T-helper 1 cell treated with Interleukin-12 subunit alpha and Interleukin-12 subunit beta and Interleukin-4 antibody, amounts not matched to agents 30 μg/mL and 1 μg/mL, for 36 hours (primary cell): ENCODE measurements around the gene ADAMTS17.
A peak's percentile ranks its signal among the peaks of the same experiment; 100 is the strongest.

Experiments used
- H3K27ac Mint-ChIP-seq: one replicate; pipeline ENCODE4 v1.8.0; 2021; ENCODE audit warnings: mild to moderate bottlenecking, mixed read lengths
- H3K27me3 Mint-ChIP-seq: one replicate; pipeline ENCODE4 v1.8.0; 2021; ENCODE audit warnings: low read depth, mixed read lengths
- H3K36me3 Mint-ChIP-seq: one replicate; pipeline ENCODE4 v1.8.0; 2021; ENCODE audit warnings: low read depth, mixed read lengths
- H3K4me1 Mint-ChIP-seq: one replicate; pipeline ENCODE4 v1.8.0; 2021; ENCODE audit warnings: low read depth, mixed read lengths
- H3K4me3 Mint-ChIP-seq: one replicate; pipeline ENCODE4 v1.8.0; 2021; ENCODE audit warnings: mild to moderate bottlenecking, moderate library complexity, mixed read lengths
- H3K9me3 Mint-ChIP-seq: one replicate; pipeline ENCODE4 v1.8.0; 2021; ENCODE audit warnings: mixed read lengths

ADAMTS17 gene

DNA sequence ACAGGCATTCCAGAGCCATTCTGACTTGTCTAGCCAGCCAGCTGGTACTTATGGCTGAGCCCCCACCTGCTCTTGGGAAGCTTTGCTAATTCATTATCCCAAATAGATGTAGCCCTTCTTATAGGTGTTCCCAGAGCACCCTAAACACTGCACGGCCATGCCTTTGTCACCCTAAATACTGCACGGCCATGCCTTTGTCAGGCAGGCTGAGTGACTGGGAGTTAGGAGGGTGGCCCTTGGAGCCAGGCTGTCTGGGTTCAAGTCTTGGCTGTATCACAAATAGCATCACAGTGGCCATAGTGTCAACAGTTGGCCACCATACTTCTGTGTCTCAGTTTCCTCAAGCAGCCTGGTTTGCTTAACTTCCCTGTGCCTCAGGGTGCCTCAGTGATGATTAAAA, 292.3 kb downstream of the ADAMTS17 start:
- Mint-ChIP-seq H3K4me1 (no peaks in the 10 kb centered on the region), H3K27me3 (no peaks in the 10 kb centered on the region), H3K9me3 (peaks cover 4% of the 10 kb centered on the region)

DNA sequence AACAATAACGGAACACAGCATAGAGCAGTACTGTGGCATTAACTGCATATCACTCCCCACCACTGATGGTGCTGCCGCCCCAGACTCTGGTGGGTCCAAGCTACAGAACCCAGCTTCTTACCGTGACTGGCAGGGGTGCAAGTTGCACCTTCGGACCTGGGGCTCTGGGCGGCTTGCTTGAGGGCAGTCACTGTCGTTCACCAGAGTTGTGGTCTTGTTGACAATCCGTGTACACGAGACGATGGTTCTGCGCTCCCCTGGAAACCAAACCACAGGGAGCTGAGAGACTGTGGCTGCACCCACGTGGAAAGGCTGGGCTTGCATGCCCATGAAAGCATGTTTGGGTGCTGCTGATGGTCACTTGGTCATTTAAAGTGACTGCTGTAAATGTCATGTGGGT, 293.0 kb downstream of the ADAMTS17 start:
- H3K36me3 Mint-ChIP-seq = no peaks in the 10 kb centered on the region
- no peak overlapping the region for H3K27ac Mint-ChIP-seq
- H3K9me3 Mint-ChIP-seq = peaks cover 4% of the 10 kb centered on the region
- H3K4me1 Mint-ChIP-seq = peaks cover 4% of the 10 kb centered on the region
- no peak overlapping the region for H3K4me3 Mint-ChIP-seq
- no peaks in the 10 kb centered on the region for H3K27me3 Mint-ChIP-seq

More for the DNA sequence above, 292.3 kb downstream of the ADAMTS17 start:
- H3K36me3 Mint-ChIP-seq = no peaks in the 10 kb centered on the region
- no peak overlapping the region for H3K27ac Mint-ChIP-seq
- no peak overlapping the region for H3K4me3 Mint-ChIP-seq

DNA sequence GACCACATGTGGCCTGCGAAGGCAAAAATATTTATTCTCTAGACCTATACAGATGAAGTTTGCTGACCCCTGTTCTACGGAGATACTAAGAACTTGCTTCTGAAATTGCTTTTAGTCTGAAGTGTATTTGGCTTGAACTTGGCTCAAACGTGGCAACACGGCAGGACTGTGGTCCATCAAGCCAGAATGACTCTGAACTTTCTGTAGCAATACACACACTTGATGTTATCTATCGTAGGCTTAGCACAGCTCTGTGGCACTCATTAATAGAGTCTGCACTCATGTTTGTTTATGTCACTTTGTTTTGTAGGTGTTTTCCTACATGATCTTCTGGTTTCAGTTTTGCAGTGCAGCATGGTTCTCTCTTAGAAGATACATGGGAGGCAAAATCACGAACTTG, 298.1 kb downstream of the ADAMTS17 start:
- no peak overlapping the region for H3K27ac Mint-ChIP-seq
- H3K9me3 Mint-ChIP-seq = peaks cover 4% of the 10 kb centered on the region
- H3K36me3 Mint-ChIP-seq = no peaks in the 10 kb centered on the region
- H3K27me3 Mint-ChIP-seq = peaks cover 2% of the 10 kb centered on the region
- H3K4me1 Mint-ChIP-seq = peaks cover 13% of the 10 kb centered on the region
- no peak overlapping the region for H3K4me3 Mint-ChIP-seq

DNA sequence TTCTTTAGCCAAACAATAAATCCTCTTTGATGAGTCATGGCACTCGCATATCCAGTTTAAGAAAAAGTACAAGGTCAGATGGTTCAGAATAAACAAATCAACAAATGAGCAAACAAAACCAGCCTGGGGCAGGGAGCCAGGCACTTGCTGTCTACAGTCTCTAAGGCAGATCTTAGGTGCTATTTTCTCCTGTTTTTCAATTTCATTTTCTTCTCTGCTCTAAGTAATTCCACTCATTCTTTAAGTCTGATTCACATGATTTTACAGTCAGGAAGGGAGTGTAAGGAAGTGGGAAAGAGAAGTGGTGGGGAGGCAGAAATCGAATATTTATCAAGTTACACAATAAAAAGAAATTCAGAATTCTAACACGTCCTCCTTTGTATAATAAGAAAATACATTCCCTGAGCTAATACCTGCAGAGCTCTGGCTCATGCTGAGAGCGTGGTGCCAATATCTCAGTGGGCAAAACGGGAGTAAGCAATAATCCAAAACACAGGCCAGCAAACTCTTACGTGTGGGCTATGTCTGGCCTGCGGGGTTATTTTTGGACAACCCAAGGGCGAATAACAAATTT, 298.6 kb downstream of the ADAMTS17 start:
- H3K36me3 Mint-ChIP-seq = no peaks in the 10 kb centered on the region
- H3K4me1 Mint-ChIP-seq = peaks cover 13% of the 10 kb centered on the region
- peak overlapping the region; percentile 26 for H3K27ac Mint-ChIP-seq
- H3K9me3 Mint-ChIP-seq = peaks cover 4% of the 10 kb centered on the region
- H3K4me3 Mint-ChIP-seq = no peak overlapping the region
- peaks cover 2% of the 10 kb centered on the region for H3K27me3 Mint-ChIP-seq

DNA sequence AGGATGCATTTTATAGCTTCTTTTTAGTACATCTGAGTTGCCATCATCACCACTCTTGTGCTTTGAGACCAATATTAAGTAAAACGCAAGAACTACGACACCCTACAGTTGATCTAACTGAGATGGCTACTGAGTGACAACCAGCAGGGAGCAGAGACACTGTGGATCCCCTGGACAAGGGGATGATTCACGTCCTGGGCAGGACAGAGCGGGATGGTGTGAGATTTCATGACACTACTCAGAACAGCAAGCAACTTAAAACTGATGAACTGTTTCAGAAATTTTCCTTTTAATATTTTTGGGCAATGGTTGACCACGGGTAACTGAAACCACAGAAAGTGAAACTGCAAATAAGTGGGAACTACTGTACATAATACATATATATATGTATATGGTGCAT, 299.2 kb downstream of the ADAMTS17 start:
- H3K36me3 Mint-ChIP-seq = no peaks in the 10 kb centered on the region
- peaks cover 2% of the 10 kb centered on the region for H3K27me3 Mint-ChIP-seq
- H3K4me1 Mint-ChIP-seq = peaks cover 13% of the 10 kb centered on the region
- peaks cover 4% of the 10 kb centered on the region for H3K9me3 Mint-ChIP-seq
- H3K4me3 Mint-ChIP-seq = no peak overlapping the region
- H3K27ac Mint-ChIP-seq = no peak overlapping the region

DNA sequence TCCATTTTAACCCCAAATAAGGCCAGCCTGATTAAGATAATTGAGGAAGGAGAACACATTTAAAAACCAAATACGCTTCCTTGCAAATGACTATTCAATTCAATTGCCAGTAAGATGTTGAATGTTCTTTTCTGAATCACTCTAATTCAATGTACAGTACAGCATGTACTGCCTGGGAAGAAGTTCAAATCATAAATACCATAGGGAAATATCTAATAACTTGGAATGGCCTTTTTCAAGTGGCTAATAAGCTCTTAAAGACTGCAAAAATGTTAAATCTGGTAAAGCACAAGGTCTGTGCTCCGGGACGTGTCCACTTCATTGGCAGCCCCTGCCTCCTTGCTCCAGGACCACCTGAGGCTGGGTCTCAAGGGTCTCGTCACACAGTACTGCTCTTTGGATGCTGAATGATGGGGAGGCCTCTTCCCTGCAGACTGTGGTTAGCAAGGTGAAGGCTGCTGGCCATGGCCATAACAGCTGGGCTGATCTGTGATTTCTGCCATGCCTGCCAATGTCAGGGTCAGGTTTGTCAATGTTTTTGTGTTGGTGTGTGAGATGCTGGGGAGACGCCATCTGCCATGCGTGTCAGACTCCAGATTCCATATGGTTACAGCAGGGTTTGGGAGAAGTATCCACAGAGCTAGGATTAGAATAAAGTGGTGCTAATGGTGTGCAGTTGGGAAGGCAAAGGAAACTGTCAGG, 300.5 kb downstream of the ADAMTS17 start:
- peaks cover 2% of the 10 kb centered on the region for H3K27me3 Mint-ChIP-seq

DNA sequence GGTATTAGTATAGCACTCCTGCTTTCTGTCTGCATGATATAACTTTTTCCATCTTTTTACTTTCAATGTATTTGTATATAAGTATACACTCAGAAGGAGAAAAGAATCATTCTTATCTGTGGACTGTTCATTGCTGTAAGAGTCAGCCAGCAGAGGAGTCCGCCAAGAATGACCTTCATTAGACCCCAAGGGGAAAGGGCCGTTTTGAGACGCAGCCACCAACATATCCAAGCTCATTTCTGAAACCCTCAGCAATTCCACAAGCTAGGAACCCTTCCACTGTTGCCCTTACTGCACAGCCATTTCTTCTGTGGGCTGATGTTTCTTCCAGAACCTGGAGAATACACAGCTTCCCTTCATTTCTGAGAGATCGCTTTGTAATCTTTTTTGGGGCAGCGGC, 301.8 kb downstream of the ADAMTS17 start:
- Mint-ChIP-seq H3K36me3 (no peaks in the 10 kb centered on the region), H3K4me1 (peaks cover 13% of the 10 kb centered on the region), H3K27me3 (peaks cover 2% of the 10 kb centered on the region), H3K9me3 (no peaks in the 10 kb centered on the region), H3K27ac (no peak overlapping the region), H3K4me3 (no peak overlapping the region)

More for the DNA sequence above, 300.5 kb downstream of the ADAMTS17 start:
- Mint-ChIP-seq H3K27ac (no peak overlapping the region), H3K9me3 (no peaks in the 10 kb centered on the region), H3K4me1 (peaks cover 13% of the 10 kb centered on the region), H3K4me3 (no peak overlapping the region), H3K36me3 (no peaks in the 10 kb centered on the region)

DNA sequence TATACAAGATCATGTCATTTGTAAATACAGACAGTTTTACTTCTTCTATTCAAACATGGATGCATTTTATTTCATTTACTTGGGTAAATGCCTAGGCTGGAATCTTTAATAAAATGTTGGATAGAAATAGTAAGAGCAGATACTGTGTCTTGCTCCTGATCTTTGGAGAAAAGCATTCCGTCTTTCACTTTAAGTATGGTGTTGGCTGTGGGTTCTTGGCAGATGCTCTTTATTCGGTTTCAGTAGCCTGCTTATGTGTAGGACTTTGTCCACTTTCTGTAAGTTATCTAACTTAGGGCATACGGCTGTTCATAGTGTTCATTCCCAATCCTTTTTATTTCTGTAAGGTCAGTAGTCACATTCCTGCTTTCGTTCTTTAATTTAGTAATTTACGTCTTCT, 303.0 kb downstream of the ADAMTS17 start:
- H3K27ac Mint-ChIP-seq = no peak overlapping the region
- H3K9me3 Mint-ChIP-seq = no peaks in the 10 kb centered on the region
- no peaks in the 10 kb centered on the region for H3K36me3 Mint-ChIP-seq
- H3K4me1 Mint-ChIP-seq = peaks cover 10% of the 10 kb centered on the region
- peaks cover 2% of the 10 kb centered on the region for H3K27me3 Mint-ChIP-seq
- no peak overlapping the region for H3K4me3 Mint-ChIP-seq

DNA sequence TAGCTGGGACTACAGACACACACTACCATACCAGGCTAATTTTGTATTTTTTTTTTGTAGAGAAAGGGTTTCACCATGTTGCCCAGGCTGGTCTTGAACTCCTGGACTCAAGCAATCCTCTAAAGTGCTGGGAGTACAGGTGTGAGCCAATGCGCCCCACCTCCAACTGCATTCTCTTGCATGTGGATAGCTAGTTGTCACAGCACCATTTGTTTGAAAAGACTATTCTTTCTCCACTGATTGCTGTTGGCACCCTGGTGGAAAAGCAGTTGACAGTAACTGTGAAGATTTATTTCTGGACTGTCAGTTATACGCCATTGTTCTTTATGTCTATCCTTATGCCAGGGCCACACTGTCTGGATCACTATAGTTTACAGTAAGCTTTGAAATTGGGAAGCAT, 303.9 kb downstream of the ADAMTS17 start:
- Mint-ChIP-seq H3K36me3 (no peaks in the 10 kb centered on the region), H3K4me3 (no peak overlapping the region), H3K9me3 (no peaks in the 10 kb centered on the region), H3K27ac (no peak overlapping the region), H3K27me3 (peaks cover 2% of the 10 kb centered on the region), H3K4me1 (peaks cover 5% of the 10 kb centered on the region)

DNA sequence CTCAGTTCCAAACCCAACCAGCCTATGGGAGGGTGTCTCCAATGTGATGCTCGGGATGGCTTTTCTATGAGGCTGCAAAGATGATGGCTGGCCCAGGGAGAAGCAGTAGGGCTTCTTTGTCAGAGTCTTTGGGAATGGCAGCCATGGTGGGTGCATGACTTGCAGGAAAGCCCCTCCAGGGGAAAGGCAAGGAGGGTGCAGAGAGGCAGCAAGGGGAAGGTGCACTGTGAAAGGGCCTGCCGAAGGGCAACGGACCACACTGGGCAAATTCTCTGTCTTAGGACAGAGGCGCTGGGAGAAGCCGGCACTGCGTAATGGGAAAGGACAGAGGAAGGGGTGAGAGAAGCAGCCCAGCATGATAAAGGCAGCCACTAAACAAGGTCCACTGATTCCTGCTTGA, 305.8 kb downstream of the ADAMTS17 start:
- Mint-ChIP-seq H3K27ac (no peak overlapping the region), H3K9me3 (no peaks in the 10 kb centered on the region), H3K4me1 (no peaks in the 10 kb centered on the region), H3K36me3 (no peaks in the 10 kb centered on the region), H3K4me3 (no peak overlapping the region), H3K27me3 (peaks cover 2% of the 10 kb centered on the region)

DNA sequence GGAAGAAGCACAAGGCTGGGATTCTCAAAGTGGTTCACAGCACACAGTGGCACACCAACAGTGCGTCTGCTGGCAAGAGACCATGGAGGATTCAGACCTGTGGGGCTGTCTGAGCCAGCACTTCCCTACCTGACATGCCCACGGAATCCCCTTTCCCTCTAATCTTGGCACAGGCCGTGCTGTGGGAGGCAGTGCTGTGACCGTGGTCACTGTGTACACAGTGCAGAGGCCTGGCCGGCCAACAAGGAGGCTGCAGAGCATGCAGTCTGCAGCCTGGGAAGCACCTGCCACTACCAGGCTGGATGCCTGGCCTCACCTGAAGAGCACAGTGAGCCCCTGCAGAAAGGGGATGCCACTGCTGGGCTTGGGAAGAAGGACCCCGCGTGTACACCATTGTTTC, 307.6 kb downstream of the ADAMTS17 start:
- Mint-ChIP-seq H3K27ac (no peak overlapping the region), H3K9me3 (peaks cover 6% of the 10 kb centered on the region), H3K36me3 (no peaks in the 10 kb centered on the region)

DNA sequence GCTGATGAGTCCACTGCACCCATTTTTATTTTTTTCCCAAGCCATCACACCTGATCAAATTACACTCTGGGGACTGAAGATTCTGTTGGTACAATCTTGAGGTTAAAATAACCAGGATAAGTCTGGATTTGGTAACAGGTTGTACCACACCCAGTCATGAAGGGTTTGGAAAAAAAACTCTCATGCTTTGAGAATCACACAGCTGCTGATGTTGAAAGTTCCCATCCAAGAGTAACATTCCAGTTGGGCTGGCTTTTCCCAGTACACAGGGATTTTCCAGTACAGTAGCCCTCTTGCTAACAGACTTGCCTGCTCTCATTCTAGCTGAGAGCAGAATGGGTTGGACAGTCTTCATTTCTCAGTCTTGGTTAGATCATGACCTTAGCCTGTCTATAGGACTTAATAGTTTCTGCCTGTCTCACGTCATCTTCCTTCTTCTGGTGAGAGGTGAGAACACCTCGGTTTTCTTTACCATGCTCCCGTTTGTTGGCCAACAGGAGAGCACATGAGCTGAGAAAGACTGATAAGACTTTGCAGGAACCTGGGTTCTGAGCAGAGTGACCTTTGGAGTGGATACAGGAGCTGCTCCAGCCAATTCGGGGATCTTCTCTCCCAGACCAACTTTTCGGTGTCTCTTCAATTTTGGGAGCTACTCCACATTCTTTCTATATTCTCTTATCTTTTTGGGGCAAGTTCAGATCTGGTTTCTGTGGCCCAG, 308.5 kb downstream of the ADAMTS17 start:
- no peak overlapping the region for H3K27ac Mint-ChIP-seq
- no peaks in the 10 kb centered on the region for H3K27me3 Mint-ChIP-seq

More for the DNA sequence above, 307.6 kb downstream of the ADAMTS17 start:
- Mint-ChIP-seq H3K4me3 (no peak overlapping the region), H3K27me3 (no peaks in the 10 kb centered on the region), H3K4me1 (no peaks in the 10 kb centered on the region)

DNA sequence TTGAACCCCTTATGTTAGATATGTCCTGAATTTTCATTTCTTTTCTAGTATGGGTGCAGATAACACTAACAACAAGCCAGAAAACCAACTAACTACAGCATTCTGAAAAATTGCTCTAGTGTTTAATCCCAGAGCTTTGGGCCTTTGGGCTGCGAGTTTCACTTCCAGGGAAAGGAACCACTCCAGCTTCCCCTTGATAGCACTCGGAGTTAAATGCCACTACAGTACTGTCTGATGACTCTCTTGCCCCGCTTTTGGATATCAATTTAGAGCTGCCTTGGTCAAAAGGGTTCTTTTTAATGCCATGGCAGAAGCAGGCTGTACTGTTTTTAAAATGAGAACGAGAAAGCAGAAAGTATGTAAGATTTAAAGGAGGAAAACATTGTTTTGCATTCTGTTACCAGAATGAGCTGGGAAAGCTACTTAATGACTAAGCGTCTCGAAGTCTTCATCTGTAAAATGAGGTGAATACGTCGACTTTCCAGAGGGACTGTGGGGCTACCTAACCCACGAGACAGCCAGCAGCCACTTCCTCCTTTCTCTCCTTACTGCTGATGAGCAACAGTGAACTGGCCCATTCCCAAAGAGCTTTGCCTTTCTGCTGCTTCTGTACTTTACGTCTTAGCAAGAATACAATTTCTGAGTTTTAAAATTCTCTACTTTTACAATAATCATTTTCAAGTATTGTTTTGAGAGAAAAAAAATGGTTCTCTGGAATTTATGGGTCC, 309.3 kb downstream of the ADAMTS17 start:
- Mint-ChIP-seq H3K9me3 (peaks cover 17% of the 10 kb centered on the region), H3K4me1 (no peaks in the 10 kb centered on the region), H3K4me3 (no peak overlapping the region), H3K27ac (no peak overlapping the region), H3K27me3 (no peaks in the 10 kb centered on the region), H3K36me3 (no peaks in the 10 kb centered on the region)

More for the DNA sequence above, 308.5 kb downstream of the ADAMTS17 start:
- Mint-ChIP-seq H3K4me3 (no peak overlapping the region), H3K4me1 (no peaks in the 10 kb centered on the region), H3K9me3 (peaks cover 14% of the 10 kb centered on the region), H3K36me3 (no peaks in the 10 kb centered on the region)

DNA sequence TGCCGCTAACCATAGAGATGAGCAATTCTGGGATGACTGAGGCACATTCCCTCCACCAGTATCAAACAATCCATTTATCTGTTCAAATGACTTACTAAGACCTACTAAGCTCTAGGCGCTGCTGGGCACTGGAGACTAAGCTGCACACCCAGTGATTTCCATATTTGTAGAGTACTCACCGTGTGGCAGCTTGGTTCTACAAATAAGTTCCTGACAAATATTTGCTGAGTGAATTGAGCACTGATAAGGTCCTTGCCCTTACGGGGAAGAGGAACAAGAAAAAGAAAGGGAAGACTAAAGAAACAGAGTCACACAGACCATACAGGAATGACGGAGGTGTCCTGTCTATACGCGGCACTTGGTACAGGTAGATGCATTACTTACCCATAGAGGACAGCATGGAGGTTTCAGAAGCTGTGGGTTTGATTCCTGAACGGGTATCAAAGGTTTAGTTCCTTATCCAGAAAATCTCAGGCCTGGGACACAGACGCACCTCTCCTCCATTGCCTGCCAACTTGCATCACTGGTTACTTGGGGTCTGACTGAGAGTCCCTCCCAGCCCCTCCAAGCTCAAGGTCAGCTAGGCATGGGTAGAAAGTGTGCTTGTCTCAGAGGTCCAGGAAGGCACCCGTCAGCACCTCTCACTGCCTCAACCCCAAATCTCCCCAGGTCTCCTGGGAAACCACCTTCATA, 310.0 kb downstream of the ADAMTS17 start:
- Mint-ChIP-seq H3K27me3 (no peaks in the 10 kb centered on the region), H3K9me3 (peaks cover 18% of the 10 kb centered on the region), H3K4me3 (no peak overlapping the region), H3K27ac (no peak overlapping the region), H3K4me1 (no peaks in the 10 kb centered on the region), H3K36me3 (no peaks in the 10 kb centered on the region)
